Stimulated activated CD4-positive, alpha-beta T cell treated with anti-CD3 and anti-CD28 coated beads, Interleukin-12 subunit alpha, Interleukin-12 subunit beta, amount 100 ng/mL, for 48 hours (primary cell): ENCODE data around the gene HBEGF.
"Not testable (repeated sequence)": the region's sequence is repeated elsewhere in the genome, so short reads cannot be mapped to it uniquely, and the experiment has no call there.

ENCODE experiments used
- DNase-seq, 3 donors: peaks; one replicate each; pipeline ENCODE4 v3.0.0-alpha.2; 2020; ENCODE audit warnings: low read depth in 2 of 3, low spot score in 1 of 3

The HBEGF gene

GRCh38 chr5:140361901-140362300, 15.5 kb upstream of the HBEGF start:
- DNase-seq = no peak

- no peak for DNase-seq
Observed at GRCh38 chr5:140360681-140361479, 14.5 kb upstream of the HBEGF start.

GRCh38 chr5:140360101-140360500, 13.7 kb upstream of the HBEGF start, which contains the start of gene SLC4A9:
Gene SLC4A9, plus strand, starts transcription at chr5:140360194. Its CDS starts 43 bp downstream, at chr5:140360237.
- DNase-seq = no peak

- no peak for DNase-seq
Observed at GRCh38 chr5:140358738-140359310, 12.4 kb upstream of the HBEGF start.

- DNase-seq = peak; percentile 67 to 75 (median 68)
Observed at GRCh38 chr5:140357726-140358093, 11.3 kb upstream of the HBEGF start.

- no peak for DNase-seq
Observed at GRCh38 chr5:140356853-140357725, 10.7 kb upstream of the HBEGF start.

- no peak for DNase-seq
Observed at GRCh38 chr5:140355546-140355945, 9.1 kb upstream of the HBEGF start.

GRCh38 chr5:140351609-140352334, 5.4 kb upstream of the HBEGF start:
- DNase-seq = peak in 1 of 3 donors; percentile 92

GRCh38 chr5:140349244-140349643, 2.8 kb upstream of the HBEGF start:
- DNase-seq = no peak

GRCh38 chr5:140348104-140348503, 1.7 kb upstream of the HBEGF start:
- no peak for DNase-seq

GRCh38 chr5:140347360-140347759, 957 bp upstream of the HBEGF start:
- no peak for DNase-seq

- no peak for DNase-seq
Observed at GRCh38 chr5:140345919-140346347, 470 bp downstream of the HBEGF start.

GRCh38 chr5:140344683-140345423, 1.6 kb downstream of the HBEGF start:
- no peak for DNase-seq

GRCh38 chr5:140343849-140344248, 2.6 kb downstream of the HBEGF start:
- not testable (repeated sequence) for DNase-seq

- no peak for DNase-seq
Observed at GRCh38 chr5:140342896-140343295, 3.5 kb downstream of the HBEGF start.

GRCh38 chr5:140342287-140342686, 4.1 kb downstream of the HBEGF start:
- DNase-seq = no peak

GRCh38 chr5:140341591-140341990, 4.8 kb downstream of the HBEGF start:
- no peak for DNase-seq

GRCh38 chr5:140340605-140341121, 5.7 kb downstream of the HBEGF start:
- no peak for DNase-seq

GRCh38 chr5:140339636-140340035, 6.8 kb downstream of the HBEGF start:
- no peak for DNase-seq

GRCh38 chr5:140338908-140339307, 7.5 kb downstream of the HBEGF start:
- no peak for DNase-seq
